ENCODE measurements around the gene ERG.

Gene ERG

GRCh38 chr21:38341546-38342012, 156.7 kb downstream of the ERG start:
- no peak for DNase-seq (ENCODE audit: low read depth)
- TF ChIP-seq MYC (IDR thresholded peaks at IDR 0.05; ENCODE audit: low read depth, low read length) (no peak), POLR2A (IDR thresholded peaks at IDR 0.05; ENCODE audit: extremely low read depth, insufficient read length) (no peak), CTCF (IDR thresholded peaks at IDR 0.05; ENCODE audit: low read depth, low read length) (no peak), MAX (IDR thresholded peaks at IDR 0.05; ENCODE audit: low read depth, low read length) (no peak)

GRCh38 chr21:38340131-38340530, 158.1 kb downstream of the ERG start:
- no peak for DNase-seq (ENCODE audit: low read depth)
- no peak for TF ChIP-seq POLR2A (IDR thresholded peaks at IDR 0.05; ENCODE audit: extremely low read depth, insufficient read length)
- TF ChIP-seq MYC (IDR thresholded peaks at IDR 0.05; ENCODE audit: low read depth, low read length) = no peak
- no peak for TF ChIP-seq CTCF (IDR thresholded peaks at IDR 0.05; ENCODE audit: low read depth, low read length)
- TF ChIP-seq MAX (IDR thresholded peaks at IDR 0.05; ENCODE audit: low read depth, low read length) = no peak
- H3K4me3 ChIP-seq (ENCODE audit: low read depth, low read length) = no peak overlapping the region

More at GRCh38 chr21:38341546-38342012, 156.7 kb downstream of the ERG start:
- no peak overlapping the region for H3K4me3 ChIP-seq (ENCODE audit: low read depth, low read length)

DNA sequence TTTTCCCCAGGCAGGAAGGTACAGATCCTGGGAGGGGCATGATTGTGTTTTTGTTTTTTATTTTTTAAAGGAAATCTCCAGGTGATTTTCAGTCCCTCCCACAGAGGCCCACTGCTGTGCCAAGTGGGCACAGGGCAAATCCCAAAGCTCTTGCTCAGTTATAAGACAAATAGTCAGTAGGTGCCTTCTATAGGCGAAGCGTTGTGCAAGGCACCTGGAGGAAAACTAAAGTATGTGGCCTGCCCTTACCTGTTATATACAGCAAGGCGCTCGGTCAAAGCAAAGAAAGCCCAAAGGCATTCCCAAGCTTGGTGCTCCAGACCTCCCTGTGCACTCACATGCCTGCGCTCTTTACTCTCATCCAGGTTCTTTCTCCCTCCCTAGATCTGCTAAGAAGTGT, 160.5 kb downstream of the ERG start:
- H3K4me3 ChIP-seq (ENCODE audit: low read depth, low read length) = no peak overlapping the region
- DNase-seq (ENCODE audit: low read depth) = no peak
- TF ChIP-seq MAX (IDR thresholded peaks at IDR 0.05; ENCODE audit: low read depth, low read length) (no peak), CTCF (IDR thresholded peaks at IDR 0.05; ENCODE audit: low read depth, low read length) (no peak), MYC (IDR thresholded peaks at IDR 0.05; ENCODE audit: low read depth, low read length) (no peak), POLR2A (IDR thresholded peaks at IDR 0.05; ENCODE audit: extremely low read depth, insufficient read length) (no peak)

GRCh38 chr21:38334866-38335265, 163.4 kb downstream of the ERG start:
- TF ChIP-seq POLR2A (IDR thresholded peaks at IDR 0.05; ENCODE audit: extremely low read depth, insufficient read length) (no peak), CTCF (IDR thresholded peaks at IDR 0.05; ENCODE audit: low read depth, low read length) (no peak), MYC (IDR thresholded peaks at IDR 0.05; ENCODE audit: low read depth, low read length) (no peak), MAX (IDR thresholded peaks at IDR 0.05; ENCODE audit: low read depth, low read length) (no peak)
- no peak for DNase-seq (ENCODE audit: low read depth)
- H3K4me3 ChIP-seq (ENCODE audit: low read depth, low read length) = no peak overlapping the region

- no peak overlapping the region for H3K4me3 ChIP-seq (ENCODE audit: low read depth, low read length)
- DNase-seq (ENCODE audit: low read depth) = peak; percentile 20
- no peak for TF ChIP-seq MAX (IDR thresholded peaks at IDR 0.05; ENCODE audit: low read depth, low read length)
- peak; percentile 47 for TF ChIP-seq CTCF (IDR thresholded peaks at IDR 0.05; ENCODE audit: low read depth, low read length)
These were observed 164.7 kb downstream of the ERG start for GRCh38 chr21:38333301-38334272.
